ENCODE data around the gene FEN1. TPM values are rescaled to one million over a fixed set of nuclear protein-coding genes. Genes with fewer than 3 reads are reported as not detected.

The FEN1 gene
- total and polyA plus RNA-seq, 2 experiments from 2014 or later, result 15.4 to 21.0 TPM

GRCh38 chr11:61761440-61762222 is 31.1 kb upstream of the FEN1 start:
- H3K4me1 ChIP-seq (ENCODE audit: insufficient read depth), result peaks cover 79% of the 10 kb centered on the region
- H3K9me3 ChIP-seq (ENCODE audit: low read depth), result no peaks in the 10 kb centered on the region
- no peak overlapping the region for H3K4me3 ChIP-seq
- DNase-seq (ENCODE audit: low spot score), result no peak
- WGBS (ENCODE audit: low lambda C conversion rate, missing lambda C conversion rate), result 67% methylated on average over 10 of the region's 11 CpGs
- H3K36me3 ChIP-seq (replicated peaks; ENCODE audit: insufficient read depth, low read depth), result no peaks in the 10 kb centered on the region
- H3K79me2 ChIP-seq, result peaks cover 88% of the 10 kb centered on the region
- no peaks in the 10 kb centered on the region for H3K27me3 ChIP-seq
- H2AFZ ChIP-seq, result no peak overlapping the region
- peak overlapping the region; percentile 58 for H3K4me2 ChIP-seq
- H3K9me2 ChIP-seq (replicated peaks; ENCODE audit: insufficient read depth), result no peaks in the 10 kb centered on the region
- TF ChIP-seq EZH2phosphoT487 (IDR thresholded peaks at IDR 0.05; ENCODE audit: low read depth, severe bottlenecking, unreplicated experiment), result no peak
- no peak for TF ChIP-seq CTCF (IDR thresholded peaks at IDR 0.05; ENCODE audit: poor library complexity)
- no peak for TF ChIP-seq EZH2 (IDR thresholded peaks at IDR 0.05; ENCODE audit: borderline replicate concordance)
- no peaks in the 10 kb centered on the region for H4K20me1 ChIP-seq (ENCODE audit: insufficient read depth, poor library complexity, severe bottlenecking)
- H3K27ac ChIP-seq, result peak overlapping the region; percentile 89

- Histone ChIP-seq H3K36me3 (replicated peaks; ENCODE audit: insufficient read depth, low read depth) (no peaks in the 10 kb centered on the region), H3K4me1 (ENCODE audit: insufficient read depth) (peaks cover 79% of the 10 kb centered on the region), H2AFZ (no peak overlapping the region), H3K9me3 (ENCODE audit: low read depth) (no peaks in the 10 kb centered on the region), H3K4me2 (peak overlapping the region; percentile 58), H3K9me2 (replicated peaks; ENCODE audit: insufficient read depth) (no peaks in the 10 kb centered on the region), H3K4me3 (no peak overlapping the region), H3K27ac (peak overlapping the region; percentile 89), H3K79me2 (peaks cover 88% of the 10 kb centered on the region), H3K27me3 (no peaks in the 10 kb centered on the region), H4K20me1 (ENCODE audit: insufficient read depth, poor library complexity, severe bottlenecking) (no peaks in the 10 kb centered on the region)
- TF ChIP-seq EZH2 (IDR thresholded peaks at IDR 0.05; ENCODE audit: borderline replicate concordance) (no peak), CTCF (IDR thresholded peaks at IDR 0.05; ENCODE audit: poor library complexity) (no peak), EZH2phosphoT487 (IDR thresholded peaks at IDR 0.05; ENCODE audit: low read depth, severe bottlenecking, unreplicated experiment) (no peak)
- no peak for DNase-seq (ENCODE audit: low spot score)
- 59% methylated on average over 7 of the region's 10 CpGs for WGBS (ENCODE audit: low lambda C conversion rate, missing lambda C conversion rate)
These were observed 30.5 kb upstream of the FEN1 start for GRCh38 chr11:61762223-61762615.

- H3K27me3 ChIP-seq, result no peaks in the 10 kb centered on the region
- H3K4me2 ChIP-seq, result peak overlapping the region; percentile 58
- H3K36me3 ChIP-seq (replicated peaks; ENCODE audit: insufficient read depth, low read depth), result no peaks in the 10 kb centered on the region
- H4K20me1 ChIP-seq (ENCODE audit: insufficient read depth, poor library complexity, severe bottlenecking), result no peaks in the 10 kb centered on the region
- no peak overlapping the region for H3K4me3 ChIP-seq
- H3K9me2 ChIP-seq (replicated peaks; ENCODE audit: insufficient read depth), result no peaks in the 10 kb centered on the region
- peaks cover 76% of the 10 kb centered on the region for H3K4me1 ChIP-seq (ENCODE audit: insufficient read depth)
- 36% methylated on average over 8 of the region's 15 CpGs for WGBS (ENCODE audit: low lambda C conversion rate, missing lambda C conversion rate)
- H2AFZ ChIP-seq, result no peak overlapping the region
- no peaks in the 10 kb centered on the region for H3K9me3 ChIP-seq (ENCODE audit: low read depth)
- no peak for TF ChIP-seq EZH2 (IDR thresholded peaks at IDR 0.05; ENCODE audit: borderline replicate concordance)
- TF ChIP-seq CTCF (IDR thresholded peaks at IDR 0.05; ENCODE audit: poor library complexity), result no peak
- no peak for TF ChIP-seq EZH2phosphoT487 (IDR thresholded peaks at IDR 0.05; ENCODE audit: low read depth, severe bottlenecking, unreplicated experiment)
- H3K27ac ChIP-seq, result peak overlapping the region; percentile 89
- peaks cover 84% of the 10 kb centered on the region for H3K79me2 ChIP-seq
- DNase-seq (ENCODE audit: low spot score), result peak; percentile 60
These were observed 29.9 kb upstream of the FEN1 start for GRCh38 chr11:61762798-61763197.
